Daoy (cell line): Measurements from ENCODE around the gene EXOC6. TPM values are rescaled to one million over a fixed set of nuclear protein-coding genes. Genes with fewer than 3 reads are reported as not detected.

Source experiments
- DNase-seq: peaks from one replicate; pipeline ENCODE4 v3.0.0-alpha.2; 2015; ENCODE audit warnings: low read depth
- total RNA-seq: library from RNA; depleted of rRNA; stranded (reverse); fragments of >200 nt; shearing (Covaris generic); gene quantifications from 2 replicates; pipeline ENCODE4 v1.2.3, GENCODE V29; 2014

Gene EXOC6
- total RNA-seq, 1 experiment from 2014 or later, result 16.3 TPM

- no peak for DNase-seq
These were observed 216.7 kb downstream of the EXOC6 start for GRCh38 chr10:93064874-93065660.

- no peak for DNase-seq
These were observed 217.6 kb downstream of the EXOC6 start for GRCh38 chr10:93065675-93066543.

GRCh38 chr10:93066544-93066913, 218.2 kb downstream of the EXOC6 start:
- no peak for DNase-seq

DNA sequence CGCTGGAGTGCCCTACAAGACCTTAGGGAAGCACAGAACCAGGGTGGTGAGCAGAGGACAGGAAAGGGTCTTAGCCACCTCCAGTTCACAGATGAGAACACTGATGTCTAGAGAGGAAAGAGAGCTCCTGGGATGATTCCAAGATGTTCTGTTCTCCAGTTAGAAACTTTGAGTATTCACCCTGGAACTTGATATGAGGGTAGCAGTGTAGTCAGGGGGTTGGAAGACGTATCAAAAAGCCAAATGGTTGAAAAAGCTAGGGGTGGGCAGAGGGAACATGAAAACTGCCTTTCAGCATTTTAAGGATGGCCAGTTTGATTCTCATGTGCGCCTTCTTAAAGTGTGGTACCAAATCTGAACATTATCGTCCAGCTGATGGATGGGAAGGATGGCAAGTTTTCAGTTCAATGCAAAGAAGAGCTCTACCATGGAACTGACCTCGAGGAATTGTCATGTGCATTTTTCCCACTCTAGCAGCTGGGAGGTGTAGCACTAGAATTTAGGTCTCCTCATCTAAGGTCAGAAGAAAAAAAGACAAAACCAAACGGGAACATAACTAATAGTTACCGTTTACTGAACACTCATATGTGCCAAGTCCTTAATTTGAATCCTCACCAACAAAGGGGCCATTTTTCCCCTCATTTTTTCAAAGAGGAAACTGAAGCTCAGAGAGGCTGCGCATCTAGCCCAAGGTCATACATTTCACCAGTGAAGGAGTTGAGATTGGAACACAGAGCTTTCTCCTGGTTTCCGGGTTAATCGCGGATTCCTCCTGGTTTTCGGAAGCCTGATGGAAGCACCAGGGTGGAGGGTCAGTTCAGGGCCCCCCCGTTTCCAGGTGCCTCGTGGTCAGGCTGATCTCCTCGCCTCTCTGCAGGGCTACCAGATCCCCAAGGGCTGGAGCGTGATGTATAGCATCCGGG, 219.4 kb downstream of the EXOC6 start:
- no peak for DNase-seq

- DNase-seq, result no peak
These were observed 220.3 kb downstream of the EXOC6 start for GRCh38 chr10:93068411-93069244.

DNA sequence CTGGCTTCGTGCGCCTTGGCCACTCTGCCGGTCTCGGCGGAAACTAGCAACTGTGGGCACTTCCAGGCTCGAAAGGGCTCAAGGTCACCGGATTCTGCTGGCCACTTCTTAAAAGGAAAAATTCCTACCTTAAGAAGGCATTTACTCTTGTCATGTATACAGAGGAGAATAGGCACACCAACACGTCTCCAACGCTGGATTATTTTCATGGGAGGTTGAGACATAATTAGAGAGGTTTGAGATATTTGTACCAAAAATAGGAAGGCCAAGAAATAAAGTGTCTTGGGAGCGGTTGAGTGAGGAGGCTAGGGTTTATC, 220.9 kb downstream of the EXOC6 start:
- DNase-seq, result no peak

GRCh38 chr10:93070378-93071176, 222.3 kb downstream of the EXOC6 start:
- DNase-seq, result no peak

DNA sequence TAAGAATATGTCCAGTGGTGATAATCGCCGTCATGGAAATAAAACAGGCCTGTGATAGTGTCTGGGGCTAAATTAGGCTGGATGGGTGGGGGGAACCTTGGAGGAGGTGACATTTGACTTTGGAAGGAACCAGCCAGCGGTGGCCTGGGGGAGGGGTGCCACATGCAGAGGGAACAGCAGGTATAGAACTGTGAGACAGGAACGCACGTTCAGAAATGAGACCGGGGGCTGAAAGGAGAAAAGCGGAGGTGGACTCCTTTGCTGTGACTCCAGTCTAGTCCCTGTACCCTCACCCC, 222.8 kb downstream of the EXOC6 start:
- DNase-seq, result no peak

- DNase-seq, result no peak
These were observed 223.4 kb downstream of the EXOC6 start for GRCh38 chr10:93071674-93072224.

- DNase-seq, result no peak
These were observed 223.9 kb downstream of the EXOC6 start for GRCh38 chr10:93072225-93072712.

DNA sequence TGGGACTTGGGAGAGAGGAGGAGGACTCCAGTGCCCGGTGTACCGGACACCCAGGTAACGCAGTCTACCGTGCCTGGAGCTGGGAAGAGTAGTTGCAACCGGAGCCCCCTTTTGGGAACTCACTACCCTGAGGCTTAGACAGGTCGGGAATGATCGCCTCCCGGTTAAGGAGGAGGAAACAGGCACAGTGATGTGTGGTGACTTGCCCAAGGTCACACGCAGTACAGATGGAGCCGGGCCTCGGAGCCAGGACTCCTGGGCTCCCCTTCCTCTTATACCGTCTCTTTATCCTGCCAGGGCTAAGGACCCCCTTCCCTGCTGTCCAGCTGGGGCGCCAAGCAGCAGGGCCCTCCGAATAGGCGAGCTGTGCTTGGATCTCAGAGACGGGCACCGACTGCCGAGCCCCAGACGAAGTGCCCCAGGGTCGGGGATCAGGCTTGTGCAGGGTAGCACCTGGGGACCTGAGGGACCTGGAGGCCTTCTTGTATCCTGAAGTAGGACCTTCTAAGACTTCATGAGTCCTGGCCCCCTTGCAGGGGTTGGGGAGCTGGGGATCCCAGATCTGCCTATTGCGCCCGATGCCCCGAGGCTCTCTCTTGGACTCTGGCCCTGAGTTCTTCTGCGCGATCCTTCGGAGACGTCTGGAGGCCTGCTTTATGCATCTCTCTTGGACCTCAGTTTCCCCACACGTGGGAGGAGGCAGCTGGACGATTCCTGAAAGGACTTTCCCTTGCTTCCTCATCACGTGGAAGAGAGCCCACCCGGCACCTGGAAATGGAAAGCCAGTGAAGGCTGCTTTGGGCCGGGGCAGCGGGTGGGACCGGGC, 224.6 kb downstream of the EXOC6 start:
- no peak for DNase-seq

DNA sequence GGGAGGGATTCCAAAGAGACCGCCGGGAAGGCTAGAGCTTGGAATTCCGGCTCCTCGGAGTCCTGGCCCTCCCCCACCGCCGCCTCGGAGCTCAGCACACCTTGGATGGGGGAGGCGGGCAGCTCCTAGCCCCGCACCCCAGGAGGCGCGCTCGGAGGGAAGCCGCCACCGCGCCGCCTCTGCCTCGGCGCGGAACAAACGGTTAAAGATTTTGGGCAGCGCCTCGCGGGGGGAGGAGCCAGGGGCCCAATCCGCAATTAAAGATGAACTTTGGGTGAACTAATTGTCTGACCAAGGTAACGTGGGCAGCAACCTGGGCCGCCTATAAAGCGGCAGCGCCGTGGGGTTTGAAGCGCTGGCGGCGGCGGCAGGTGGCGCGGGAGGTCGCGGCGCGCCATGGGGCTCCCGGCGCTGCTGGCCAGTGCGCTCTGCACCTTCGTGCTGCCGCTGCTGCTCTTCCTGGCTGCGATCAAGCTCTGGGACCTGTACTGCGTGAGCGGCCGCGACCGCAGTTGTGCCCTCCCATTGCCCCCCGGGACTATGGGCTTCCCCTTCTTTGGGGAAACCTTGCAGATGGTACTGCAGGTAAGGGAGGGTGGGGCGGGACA, 225.3 kb downstream of the EXOC6 start, which contains the start of gene CYP26A1:
Gene CYP26A1, plus strand, starts transcription at position 355 of the 608 bp plus-strand sequence. Its CDS starts 42 bp downstream, at position 397.
- no peak for DNase-seq

- no peak for DNase-seq
These were observed 225.9 kb downstream of the EXOC6 start for GRCh38 chr10:93074147-93074596.

DNA sequence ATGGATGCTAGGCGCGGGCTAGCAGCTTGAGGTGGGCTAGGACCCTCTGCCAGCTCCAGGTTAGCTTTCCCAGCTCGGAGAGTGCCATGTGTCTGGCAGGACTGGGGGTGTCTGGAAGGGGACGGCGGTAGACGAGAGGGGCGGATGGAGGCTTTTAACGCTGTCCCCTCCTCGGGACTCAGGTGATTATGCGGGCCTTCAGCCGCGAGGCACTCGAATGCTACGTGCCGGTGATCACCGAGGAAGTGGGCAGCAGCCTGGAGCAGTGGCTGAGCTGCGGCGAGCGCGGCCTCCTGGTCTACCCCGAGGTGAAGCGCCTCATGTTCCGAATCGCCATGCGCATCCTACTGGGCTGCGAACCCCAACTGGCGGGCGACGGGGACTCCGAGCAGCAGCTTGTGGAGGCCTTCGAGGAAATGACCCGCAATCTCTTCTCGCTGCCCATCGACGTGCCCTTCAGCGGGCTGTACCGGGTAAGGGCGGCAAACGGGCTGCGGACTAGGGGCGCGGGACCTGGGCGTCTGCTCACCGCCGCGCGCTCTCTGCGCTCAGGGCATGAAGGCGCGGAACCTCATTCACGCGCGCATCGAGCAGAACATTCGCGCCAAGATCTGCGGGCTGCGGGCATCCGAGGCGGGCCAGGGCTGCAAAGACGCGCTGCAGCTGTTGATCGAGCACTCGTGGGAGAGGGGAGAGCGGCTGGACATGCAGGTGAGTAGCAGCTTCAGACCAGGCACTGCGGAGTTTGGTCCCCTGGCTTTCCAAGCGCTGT, 226.5 kb downstream of the EXOC6 start:
- no peak for DNase-seq

- no peak for DNase-seq
These were observed 227.3 kb downstream of the EXOC6 start for GRCh38 chr10:93075369-93076221.

GRCh38 chr10:93076871-93077270, 228.6 kb downstream of the EXOC6 start:
- no peak for DNase-seq

GRCh38 chr10:93077860-93078337, 229.6 kb downstream of the EXOC6 start:
- DNase-seq, result no peak
